GM19351 (cell line): ENCODE data around the gene UBASH3B.

ENCODE experiments used
- ATAC-seq: cut with Tn5 transposase; IDR thresholded peaks from one replicate; pipeline ENCODE4 v1.9.1; 2021; ENCODE audit warnings: mild to moderate bottlenecking, moderate library complexity; ENCODE audit not compliant: unreplicated experiment

The UBASH3B gene

GRCh38 chr11:122646549-122647340, 8.8 kb upstream of the UBASH3B start:
- no peak for ATAC-seq

- no peak for ATAC-seq
Measured at GRCh38 chr11:122647736-122648275, 7.7 kb upstream of the UBASH3B start.

DNA sequence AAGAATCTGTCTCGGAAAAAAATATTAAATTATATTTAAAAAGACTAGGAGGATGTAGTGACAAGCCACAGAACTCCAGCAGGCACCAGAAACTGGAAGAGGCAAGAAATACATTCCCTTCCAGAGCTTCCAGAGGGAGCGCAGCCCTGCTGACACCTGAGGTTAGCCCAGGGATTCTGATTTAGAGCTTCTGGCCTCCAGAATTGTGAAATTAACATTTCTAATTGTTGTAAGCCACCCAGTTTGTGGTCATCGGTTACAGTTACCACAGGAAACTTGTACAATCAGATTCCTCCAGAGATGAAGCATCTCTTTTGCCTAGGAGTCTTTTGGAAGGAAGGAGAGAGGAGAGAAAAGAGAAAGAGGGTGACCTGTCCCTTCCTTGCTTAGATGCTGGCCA, 6.4 kb upstream of the UBASH3B start:
- no peak for ATAC-seq

- ATAC-seq, result no peak
Measured at GRCh38 chr11:122650619-122651018, 4.9 kb upstream of the UBASH3B start.

DNA sequence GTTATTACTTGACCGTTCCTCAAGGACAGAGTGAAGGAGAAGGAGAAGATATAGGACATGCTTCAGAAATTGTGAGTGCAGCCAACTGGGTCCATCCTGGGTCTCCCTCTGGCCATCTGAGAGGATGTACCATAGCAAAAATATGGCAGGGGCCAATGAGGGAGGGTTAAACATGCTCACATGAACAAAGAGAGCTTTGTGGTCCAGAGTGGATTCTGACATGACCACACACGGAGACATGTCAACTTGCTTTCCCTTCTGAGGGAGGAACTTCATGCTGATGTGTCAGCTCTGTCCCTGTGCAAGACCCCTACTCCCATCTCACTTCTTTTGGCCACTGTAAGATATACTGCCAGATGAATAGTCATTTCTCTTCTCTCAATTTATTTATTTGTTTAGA, 3.0 kb upstream of the UBASH3B start:
- ATAC-seq, result no peak

- ATAC-seq, result no peak
Measured at GRCh38 chr11:122653916-122654585, 1.5 kb upstream of the UBASH3B start.

DNA sequence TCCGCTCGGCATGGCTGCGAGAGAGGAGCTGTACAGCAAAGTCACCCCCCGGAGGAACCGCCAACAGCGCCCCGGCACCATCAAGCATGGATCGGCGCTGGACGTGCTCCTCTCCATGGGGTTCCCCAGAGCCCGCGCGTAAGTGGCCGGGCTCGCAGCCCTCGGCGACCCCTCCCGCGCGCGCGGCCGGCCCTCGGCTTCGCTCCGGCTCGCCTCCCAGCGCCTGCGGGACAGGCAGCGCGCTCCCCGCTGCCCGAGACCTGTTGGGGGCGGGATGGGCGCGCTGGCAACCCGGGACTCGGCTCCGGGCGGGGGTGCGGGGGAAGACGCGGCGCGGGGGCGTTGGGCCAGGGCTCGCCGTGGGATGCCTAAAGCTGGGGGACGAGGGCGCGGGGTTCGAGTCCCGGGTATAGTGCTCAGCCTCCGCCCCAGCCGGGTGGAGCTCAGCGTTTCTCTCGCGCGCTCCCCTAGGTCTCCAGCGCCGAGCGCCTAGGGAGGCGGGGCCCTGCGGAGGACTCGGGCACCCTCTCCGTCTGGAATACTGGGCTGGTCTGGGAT, 630 bp downstream of the UBASH3B start:
- peak; percentile 56 for ATAC-seq

- ATAC-seq, result peak; percentile 26
Measured at GRCh38 chr11:122656631-122657101, 1.1 kb downstream of the UBASH3B start.

DNA sequence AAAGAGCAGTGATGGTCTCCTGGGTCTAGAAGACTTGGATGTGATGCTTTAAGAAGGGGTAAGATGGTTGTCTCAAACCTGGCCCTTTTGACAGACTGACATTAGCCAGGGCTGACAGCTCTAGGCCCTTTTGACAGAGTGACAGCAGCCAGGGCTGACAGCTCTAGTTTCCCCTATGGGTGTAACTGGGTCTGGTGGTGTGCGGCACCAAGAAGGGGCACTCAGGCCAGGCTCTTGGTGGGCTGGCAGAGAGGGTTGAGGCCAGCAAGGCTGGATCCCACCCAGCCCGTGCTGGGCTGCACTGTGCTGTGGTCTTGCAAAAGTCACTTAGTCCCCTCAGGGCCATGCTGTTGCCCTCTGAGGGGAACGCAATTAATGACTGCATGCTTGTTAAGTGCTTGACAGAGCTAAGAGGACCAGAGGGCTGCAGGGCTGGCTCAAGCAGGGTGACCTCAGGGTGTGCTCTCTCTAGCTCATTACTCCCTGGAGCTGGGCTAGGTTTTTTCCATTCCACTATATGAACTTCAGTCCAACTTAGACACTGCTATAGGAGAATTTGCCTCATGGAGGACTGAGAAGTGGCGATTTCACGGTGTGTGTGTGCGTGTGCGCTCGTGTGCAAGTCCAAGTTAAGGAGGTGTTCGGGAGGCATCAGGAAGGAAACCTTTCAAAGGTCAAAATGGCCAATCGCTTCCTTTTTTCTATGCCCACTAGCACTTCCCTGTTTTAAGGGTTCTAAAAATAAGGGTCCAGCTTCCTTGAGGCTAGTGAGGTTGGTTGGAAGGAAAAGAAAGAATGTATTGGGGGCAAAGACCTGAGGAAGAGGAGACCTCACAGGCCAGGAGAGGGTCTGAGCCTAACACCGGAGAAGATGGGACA, 4.4 kb downstream of the UBASH3B start:
- ATAC-seq, result no peak

- no peak for ATAC-seq
Measured at GRCh38 chr11:122661182-122661945, 5.8 kb downstream of the UBASH3B start.

GRCh38 chr11:122663056-122663740, 7.7 kb downstream of the UBASH3B start:
- no peak for ATAC-seq

- ATAC-seq, result no peak
Measured at GRCh38 chr11:122663764-122664163, 8.2 kb downstream of the UBASH3B start.

DNA sequence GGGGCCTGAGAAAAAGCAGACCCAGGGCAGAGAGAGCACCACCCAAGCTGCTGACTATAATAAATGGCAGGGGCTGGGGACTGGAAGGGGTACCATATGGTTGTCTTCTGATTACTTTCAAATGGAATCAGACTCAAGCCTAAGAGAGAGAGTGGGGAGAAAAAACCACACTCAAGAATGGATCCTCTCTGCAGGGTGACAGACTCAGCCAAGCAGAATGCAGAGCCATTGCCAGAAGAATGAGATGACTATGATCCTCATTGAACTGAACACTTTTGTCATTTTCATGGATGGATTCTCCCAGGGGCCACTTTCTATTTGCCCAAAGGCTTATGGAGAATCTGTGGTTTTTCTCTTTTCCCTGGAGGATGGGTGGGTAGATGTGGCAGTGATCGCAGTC, 8.7 kb downstream of the UBASH3B start:
- ATAC-seq, result no peak

- ATAC-seq, result no peak
Measured at GRCh38 chr11:122665861-122666260, 10.3 kb downstream of the UBASH3B start.

DNA sequence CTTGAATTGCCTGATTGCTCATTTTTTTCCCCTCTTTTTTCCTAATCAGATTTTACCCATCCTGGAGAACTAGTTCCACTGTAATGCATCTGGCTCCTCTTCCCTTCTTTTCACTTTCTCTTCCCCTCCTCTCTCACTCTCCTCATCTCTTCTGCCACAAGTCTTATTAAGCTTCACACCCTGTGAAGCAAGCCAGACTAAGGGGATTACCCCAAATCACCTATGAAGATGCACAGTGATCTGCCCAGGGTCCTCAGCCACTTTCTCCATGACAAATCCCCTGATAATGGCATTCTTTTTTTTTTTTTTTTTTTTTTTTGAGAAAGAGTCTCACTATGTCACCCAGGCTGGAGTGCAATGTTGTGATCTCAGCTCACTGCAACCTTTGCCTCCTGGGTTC, 11.2 kb downstream of the UBASH3B start:
- no peak for ATAC-seq

DNA sequence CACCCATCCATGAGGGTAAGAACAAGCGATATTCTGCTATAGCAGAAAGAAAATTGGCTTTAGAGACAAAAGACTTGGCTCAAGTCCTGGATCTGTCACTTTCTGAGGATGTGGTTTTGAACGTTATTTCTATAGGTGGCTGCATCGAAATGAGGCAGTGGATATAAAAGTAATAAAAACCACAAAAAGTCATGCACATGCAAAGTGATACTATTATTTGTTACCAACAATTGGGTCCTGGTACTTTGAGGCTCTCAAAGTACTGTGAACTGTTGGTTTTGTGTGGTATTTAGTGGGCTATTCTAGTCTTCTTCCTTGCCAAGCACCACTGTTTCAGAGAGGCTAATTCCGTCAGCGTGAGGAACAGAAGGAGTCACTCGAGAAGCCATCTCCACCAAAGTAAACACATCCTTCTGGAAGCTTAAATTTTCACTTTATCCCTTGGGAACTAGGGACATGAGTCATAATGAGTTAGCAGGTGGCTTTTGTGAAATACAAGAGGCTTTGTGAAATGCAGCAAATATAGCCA, 13.1 kb downstream of the UBASH3B start:
- peak; percentile 52 for ATAC-seq

DNA sequence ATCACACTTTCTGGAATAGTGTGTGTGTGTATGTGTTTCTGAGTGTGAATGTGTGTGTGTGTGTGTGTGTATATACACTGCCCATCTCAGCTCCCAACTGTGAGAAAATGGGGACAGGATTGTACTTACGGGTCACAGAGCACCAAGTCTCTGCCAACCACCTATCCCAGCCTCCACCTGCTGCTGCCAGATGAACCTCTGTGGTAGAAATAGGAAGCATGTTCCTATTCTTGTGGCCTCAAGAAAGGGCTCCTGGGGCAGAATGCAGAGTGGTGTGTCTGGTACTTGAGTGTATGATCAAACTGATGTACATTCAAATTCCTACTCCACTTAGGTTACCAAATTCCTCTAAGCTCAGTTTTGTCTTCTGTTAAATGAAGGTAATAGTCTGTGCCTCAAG, 14.6 kb downstream of the UBASH3B start:
- no peak for ATAC-seq

DNA sequence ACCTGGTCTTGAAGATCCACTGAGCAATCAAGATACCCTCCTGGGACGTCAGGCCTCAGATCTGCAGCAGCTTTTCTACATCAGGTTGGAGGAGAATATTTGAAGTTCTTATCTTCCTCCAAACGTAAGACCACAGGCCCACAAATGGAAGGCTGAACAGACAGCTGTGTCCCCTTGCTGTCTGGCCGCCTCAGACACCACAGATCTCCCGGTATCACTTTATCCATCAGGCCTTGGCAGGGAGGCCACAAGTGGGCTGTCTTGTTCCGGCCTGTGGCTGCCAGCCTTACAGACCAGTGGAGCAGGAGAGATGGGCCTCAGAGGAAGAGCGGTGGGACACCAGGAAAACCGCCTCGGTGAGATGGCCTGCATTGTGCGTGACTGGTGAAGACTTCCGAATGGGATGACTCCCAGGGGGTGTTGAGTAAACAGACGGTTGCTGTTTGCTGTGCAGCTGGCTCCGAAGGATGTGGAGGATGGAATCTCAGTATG, 15.9 kb downstream of the UBASH3B start:
- no peak for ATAC-seq

DNA sequence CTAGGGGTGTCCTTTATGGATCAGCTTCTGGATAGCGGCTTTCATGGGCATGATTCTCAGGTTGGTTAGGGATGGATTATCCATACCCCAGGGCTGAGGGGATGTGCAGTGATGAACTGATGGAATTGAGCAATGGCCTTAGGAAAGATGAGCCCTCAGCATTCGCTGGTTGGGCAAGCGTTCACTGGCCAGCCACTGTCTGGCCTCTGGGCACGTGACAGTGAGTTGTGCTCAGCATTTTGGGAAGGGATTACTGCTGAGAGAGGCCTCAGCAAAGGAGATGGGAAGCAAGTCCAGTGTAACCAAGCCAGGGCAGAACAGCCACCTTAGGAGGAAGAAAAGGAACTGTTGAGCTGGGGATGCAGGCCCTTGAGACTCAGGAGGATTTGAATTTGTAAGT, 17.4 kb downstream of the UBASH3B start:
- no peak for ATAC-seq
